KOPT-K1 (cell line): ENCODE data around the gene SGF29.
"Not testable (repeated sequence)": the region's sequence is repeated elsewhere in the genome, so short reads cannot be mapped to it uniquely, and the experiment has no call there.

ENCODE experiments used
- H3K27ac ChIP-seq: fragments of 200-600 bp; sonication (generic); 2 replicates; pipeline ENCODE4 v1.5.1; 2016; ENCODE audit warnings: antibody characterized with exemption, mild to moderate bottlenecking, low read depth, low read length; ENCODE audit not compliant: poor library complexity, severe bottlenecking
- H3K36me3 ChIP-seq: fragments of 200-600 bp; sonication (generic); 2 replicates; pipeline ENCODE4 v1.5.1; 2017; ENCODE audit warnings: antibody characterized with exemption, mild to moderate bottlenecking, low read length, moderate library complexity; ENCODE audit not compliant: insufficient read depth
- H3K9me3 ChIP-seq: fragments of 200-600 bp; sonication (generic); 2 replicates; pipeline ENCODE4 v1.5.1; 2017; ENCODE audit warnings: antibody characterized with exemption, low read length, mild to moderate bottlenecking; ENCODE audit not compliant: insufficient read depth, poor library complexity, severe bottlenecking

SGF29 gene

DNA sequence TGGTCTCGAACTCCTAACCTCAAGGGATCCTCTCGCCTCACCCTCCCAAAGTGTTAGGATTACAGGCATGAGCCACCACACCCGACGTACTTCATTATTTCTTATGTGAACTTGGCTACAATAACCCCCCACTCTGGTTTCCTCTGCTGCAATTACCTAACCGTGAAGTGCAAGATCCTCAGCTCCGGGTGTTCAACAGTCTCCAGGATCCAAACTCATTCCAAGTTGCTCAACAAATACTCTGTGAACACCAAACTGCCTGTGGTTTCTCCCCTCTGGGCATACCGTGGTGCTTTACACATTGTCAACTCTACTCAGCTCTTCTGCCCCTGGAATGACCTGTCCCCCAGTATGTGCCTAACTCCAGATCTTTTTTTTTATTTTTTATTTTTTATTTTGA, 62.9 kb downstream of the SGF29 start:
- Histone ChIP-seq H3K36me3 (peaks cover 23% of the 10 kb centered on the region; the same call in 1 of the 2 replicates), H3K9me3 (no peaks in the 10 kb centered on the region), H3K27ac (no peak overlapping the region)

GRCh38 chr16:28617874-28618273, 64.2 kb downstream of the SGF29 start:
- Histone ChIP-seq H3K9me3 (no peaks in the 10 kb centered on the region), H3K27ac (no peak overlapping the region), H3K36me3 (peaks cover 23% of the 10 kb centered on the region; the same call in 1 of the 2 replicates)

DNA sequence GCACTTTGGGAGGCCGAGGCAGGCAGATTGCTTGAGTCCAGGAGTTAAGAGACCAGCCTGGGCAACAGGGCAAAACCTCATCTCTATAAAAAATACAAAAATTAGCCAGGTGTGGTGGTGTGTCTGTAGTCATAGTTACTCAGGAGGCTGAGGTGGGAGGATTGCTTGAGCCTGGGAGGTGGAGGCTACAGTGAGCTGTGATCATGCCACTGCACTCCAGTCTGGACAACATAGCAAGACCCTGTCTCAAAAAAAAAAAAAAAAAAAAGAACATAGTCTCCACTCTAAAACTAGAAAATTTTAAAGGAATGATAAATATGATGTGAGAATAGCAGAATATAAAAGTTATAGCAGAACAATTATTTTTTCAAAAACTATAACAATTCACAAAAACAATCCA, 66.6 kb downstream of the SGF29 start:
- H3K27ac ChIP-seq, H3K9me3 ChIP-seq: not testable (repeated sequence)
- peaks cover 23% of the 10 kb centered on the region; the same call in 1 of the 2 replicates for H3K36me3 ChIP-seq

- no peak overlapping the region for H3K27ac ChIP-seq
- H3K36me3 ChIP-seq, result peaks cover 23% of the 10 kb centered on the region; the same call in 1 of the 2 replicates
- no peaks in the 10 kb centered on the region for H3K9me3 ChIP-seq
Measured at GRCh38 chr16:28621481-28622155, 67.9 kb downstream of the SGF29 start.

DNA sequence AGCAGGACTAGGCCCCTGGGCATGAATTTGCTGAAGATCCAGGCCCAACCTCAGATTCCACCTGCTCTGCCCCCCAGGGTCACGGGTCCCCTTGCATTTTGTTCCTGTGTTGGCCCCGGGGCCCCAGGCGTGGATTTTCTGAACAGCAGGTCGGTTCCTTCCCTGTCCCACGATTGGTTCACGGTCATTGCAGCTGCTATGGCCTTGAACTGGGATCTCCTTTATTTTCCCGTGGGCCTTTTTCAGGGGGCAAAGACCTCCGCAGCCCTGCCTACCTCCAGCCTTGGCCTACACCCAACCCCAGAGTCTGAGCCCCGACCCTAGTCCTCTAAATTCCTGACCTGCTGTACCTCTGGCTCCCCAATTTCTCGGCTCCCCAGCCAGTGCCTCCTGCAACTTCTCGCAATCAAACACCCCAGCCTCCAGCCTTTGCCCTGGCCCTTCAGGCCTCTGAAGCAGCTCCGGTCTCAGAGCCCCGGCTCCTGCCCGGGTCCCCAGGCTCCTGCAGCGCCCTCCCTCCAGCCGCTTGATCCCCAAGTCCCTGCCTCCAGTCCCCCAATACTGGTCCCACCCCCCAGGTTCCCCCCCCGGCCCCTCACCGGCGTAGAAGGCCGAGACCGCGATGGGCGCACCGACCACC, 68.9 kb downstream of the SGF29 start:
- Histone ChIP-seq H3K36me3 (peaks cover 23% of the 10 kb centered on the region; the same call in 1 of the 2 replicates), H3K27ac (peak overlapping the region; percentile 78)
- H3K9me3 ChIP-seq, result not testable (repeated sequence)

- Histone ChIP-seq H3K36me3 (peaks cover 17% of the 10 kb centered on the region; the same call in 1 of the 2 replicates), H3K27ac (peak overlapping the region; percentile 78), H3K9me3 (no peaks in the 10 kb centered on the region)
Measured at GRCh38 chr16:28623172-28623711, 69.5 kb downstream of the SGF29 start.

DNA sequence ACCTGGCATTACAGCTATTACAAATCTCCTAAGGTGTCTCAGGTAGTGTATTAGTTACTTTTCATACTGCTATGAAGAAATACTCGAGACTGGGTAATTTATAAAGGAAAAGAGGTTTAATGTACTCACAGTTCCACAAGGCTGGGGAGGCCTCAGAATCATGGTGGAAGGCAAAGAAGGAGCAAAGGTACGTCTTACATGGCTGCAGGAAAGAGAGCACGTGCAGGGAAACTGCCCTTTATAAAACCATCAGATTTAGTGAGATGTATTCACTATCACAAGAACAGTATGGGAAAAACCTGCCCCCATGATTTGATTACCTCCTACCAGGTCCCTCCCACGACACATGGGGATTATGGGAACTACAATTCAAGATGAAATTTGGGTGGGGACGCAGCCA, 77.2 kb downstream of the SGF29 start:
- H3K36me3 ChIP-seq, H3K9me3 ChIP-seq, H3K27ac ChIP-seq: not testable (repeated sequence)

- H3K27ac ChIP-seq, H3K9me3 ChIP-seq, H3K36me3 ChIP-seq: not testable (repeated sequence)
Measured at GRCh38 chr16:28636093-28636823, 82.5 kb downstream of the SGF29 start.

- not testable (repeated sequence) for H3K36me3 ChIP-seq, H3K9me3 ChIP-seq, H3K27ac ChIP-seq
Measured at GRCh38 chr16:28637765-28638164, 84.0 kb downstream of the SGF29 start, which contains the start of gene NPIPB8. NPIPB8 (plus strand) TSS chr16:28638065; CDS start chr16:28638361, 296 bp downstream.

- H3K9me3 ChIP-seq, H3K27ac ChIP-seq, H3K36me3 ChIP-seq: not testable (repeated sequence)
Measured at GRCh38 chr16:28638359-28638758, 84.6 kb downstream of the SGF29 start.

DNA sequence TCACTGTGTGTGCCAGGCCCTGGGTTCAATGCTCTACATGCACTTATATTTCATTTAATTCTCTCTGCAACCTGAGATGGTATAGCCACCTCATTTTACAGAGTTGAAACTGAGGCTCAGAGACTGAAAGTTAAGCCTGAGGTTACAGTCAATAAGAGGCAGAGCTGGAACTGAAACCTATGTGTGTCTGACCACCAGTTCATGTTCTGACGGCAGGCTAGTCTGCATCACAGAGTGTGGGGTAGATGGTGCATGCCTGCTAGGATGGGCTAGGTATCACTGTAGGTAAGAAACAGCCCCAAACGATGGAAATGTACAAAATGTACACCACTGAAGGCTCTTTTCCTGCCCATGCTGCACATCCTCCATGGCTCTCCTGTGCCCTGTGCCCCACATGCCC, 86.2 kb downstream of the SGF29 start:
- not testable (repeated sequence) for H3K36me3 ChIP-seq, H3K27ac ChIP-seq, H3K9me3 ChIP-seq
